Stimulated activated CD8-positive, alpha-beta memory T cell treated with anti-CD3 and anti-CD28 coated beads, Interleukin-7, amount 100 ng/mL, for 48 hours (primary cell): Measurements from ENCODE around the gene SSBP2.
"Not testable (repeated sequence)": the region's sequence is repeated elsewhere in the genome, so short reads cannot be mapped to it uniquely, and the experiment has no call there.

ENCODE experiments used
- DNase-seq, 2 donors: peaks; one replicate each; pipeline ENCODE4 v3.0.0-alpha.2; 2020; ENCODE audit warnings: low read depth in 1 of 2; ENCODE audit errors: extremely low read depth in 1 of 2

SSBP2 gene

GRCh38 chr5:81537905-81538547 is 212.9 kb downstream of the SSBP2 start:
- no peak for DNase-seq

DNA sequence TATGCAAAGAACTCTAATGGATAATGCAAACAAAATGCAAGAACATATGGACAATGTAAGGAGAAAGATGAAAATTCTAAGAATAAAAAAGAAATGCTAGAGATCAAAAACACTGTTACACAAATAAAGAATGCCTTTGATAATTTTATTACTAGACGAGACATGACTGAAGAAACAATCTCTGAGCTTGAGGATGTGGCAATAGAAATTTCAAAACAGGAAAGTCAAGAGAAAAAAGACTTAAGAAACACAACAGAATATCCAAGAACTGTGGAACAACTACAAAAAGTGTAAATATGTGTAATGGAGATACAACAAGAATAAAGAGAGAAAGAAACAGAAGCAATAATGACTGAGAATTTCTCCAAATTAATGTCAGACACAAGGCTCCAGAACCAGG is 216.5 kb downstream of the SSBP2 start:
- DNase-seq: no peak

GRCh38 chr5:81533629-81534405 is 217.1 kb downstream of the SSBP2 start:
- no peak for DNase-seq

- DNase-seq: no peak
Observed at GRCh38 chr5:81530919-81531318, 220.0 kb downstream of the SSBP2 start.

- no peak for DNase-seq
Observed at GRCh38 chr5:81525690-81526089, 225.2 kb downstream of the SSBP2 start.

- DNase-seq: no peak
Observed at GRCh38 chr5:81524015-81524414, 226.9 kb downstream of the SSBP2 start.

DNA sequence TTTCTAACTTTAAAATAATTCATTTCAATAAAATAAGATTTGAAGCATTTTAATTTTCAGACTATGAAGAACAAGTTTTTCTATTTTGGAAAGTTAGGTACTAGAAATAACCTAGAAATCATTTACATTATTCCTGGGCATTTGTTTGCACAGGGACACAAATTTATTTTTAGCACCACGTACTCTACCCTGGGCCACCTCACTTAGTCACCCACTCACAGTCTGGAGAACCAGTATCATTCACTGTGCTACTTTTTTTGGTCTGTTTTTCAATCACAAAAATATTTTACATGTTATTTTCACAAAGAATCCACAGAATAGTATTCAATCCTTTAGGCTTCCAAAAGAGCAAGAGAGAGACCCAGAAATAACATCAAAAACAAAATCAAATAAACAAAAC is 228.3 kb downstream of the SSBP2 start:
- no peak for DNase-seq

GRCh38 chr5:81520769-81521168 is 230.1 kb downstream of the SSBP2 start:
- no peak for DNase-seq

GRCh38 chr5:81519217-81519905 is 231.5 kb downstream of the SSBP2 start:
- no peak for DNase-seq

GRCh38 chr5:81517462-81517861 is 233.4 kb downstream of the SSBP2 start:
- DNase-seq: no peak

GRCh38 chr5:81516091-81516490 is 234.8 kb downstream of the SSBP2 start:
- no peak for DNase-seq

- no peak for DNase-seq
Observed at GRCh38 chr5:81513982-81514381, 236.9 kb downstream of the SSBP2 start.

GRCh38 chr5:81513473-81513872 is 237.4 kb downstream of the SSBP2 start:
- DNase-seq: no peak

GRCh38 chr5:81506900-81507588 is 243.9 kb downstream of the SSBP2 start:
- no peak for DNase-seq

DNA sequence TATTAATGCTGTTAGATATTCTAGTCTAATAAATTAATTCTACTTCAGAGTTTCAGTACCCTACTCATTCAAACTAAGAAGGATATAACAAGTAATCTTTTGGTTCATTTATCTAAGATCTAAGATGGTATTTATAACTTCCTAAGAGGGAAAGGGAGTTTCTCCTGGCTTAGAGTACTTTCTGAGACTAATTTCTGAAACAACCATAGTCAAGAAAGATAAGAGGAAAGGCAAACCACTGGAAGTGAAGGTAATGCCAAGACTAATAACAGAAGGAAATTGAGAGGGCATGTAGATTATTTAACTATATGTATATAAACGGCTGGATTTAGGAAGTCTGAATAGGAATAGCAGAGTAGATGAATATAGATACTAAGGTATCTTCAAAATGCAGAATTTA is 244.5 kb downstream of the SSBP2 start:
- DNase-seq: no peak

GRCh38 chr5:81505672-81506071 is 245.2 kb downstream of the SSBP2 start:
- no peak for DNase-seq

DNA sequence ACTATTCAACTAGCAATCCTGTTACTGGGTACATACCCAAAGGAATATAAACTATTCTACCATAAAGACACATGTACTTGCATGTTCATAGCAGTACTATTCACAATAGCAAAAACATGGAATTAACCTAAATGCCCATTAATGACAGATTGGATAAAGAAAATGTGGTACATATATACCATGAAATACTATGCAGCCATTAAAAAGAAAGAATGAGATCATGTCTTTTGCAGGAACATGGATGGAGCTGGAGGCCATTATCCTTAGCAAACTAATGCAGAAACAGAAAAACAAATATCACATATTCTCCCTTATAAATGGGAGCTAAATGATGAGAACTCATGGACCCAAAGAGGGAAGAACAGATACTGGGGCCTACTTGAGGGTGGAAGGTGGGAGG is 247.3 kb downstream of the SSBP2 start:
- not testable (repeated sequence) for DNase-seq

DNA sequence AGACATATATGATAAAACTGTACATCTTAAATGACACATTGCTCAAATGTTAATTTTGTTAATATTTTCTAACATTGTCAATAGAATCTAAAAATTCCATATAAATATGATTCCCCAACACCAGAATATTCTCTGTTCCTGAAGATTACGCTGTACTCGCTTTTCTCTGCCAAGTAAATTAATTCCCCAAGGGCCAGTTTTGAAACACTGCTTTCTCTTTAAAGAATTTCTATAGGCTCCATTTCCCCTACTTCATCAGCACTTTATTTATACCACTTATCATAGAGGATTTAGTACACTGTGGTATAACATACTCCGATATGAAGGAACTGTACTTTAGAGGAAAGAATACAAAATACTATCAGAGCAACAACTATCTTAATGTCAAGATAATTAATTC is 255.6 kb downstream of the SSBP2 start:
- no peak for DNase-seq

DNA sequence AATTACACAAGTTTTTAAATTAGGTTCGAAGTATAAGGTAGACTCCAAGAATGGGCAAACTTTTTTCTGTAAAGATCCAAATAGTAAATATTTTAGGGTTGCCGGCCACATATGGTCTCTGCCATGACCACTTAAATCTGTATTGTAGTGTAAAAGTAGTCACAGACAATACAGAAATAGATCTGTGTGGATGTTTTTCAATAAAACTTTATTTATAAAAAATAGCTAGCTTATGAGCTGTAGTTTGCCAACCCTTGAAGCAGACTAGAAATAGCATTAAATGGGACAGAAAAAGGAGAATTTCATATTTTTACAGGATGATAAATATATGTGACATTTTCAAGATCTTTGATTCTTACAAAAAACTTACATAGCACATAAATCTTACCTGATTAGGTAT is 262.0 kb downstream of the SSBP2 start:
- no peak for DNase-seq

DNA sequence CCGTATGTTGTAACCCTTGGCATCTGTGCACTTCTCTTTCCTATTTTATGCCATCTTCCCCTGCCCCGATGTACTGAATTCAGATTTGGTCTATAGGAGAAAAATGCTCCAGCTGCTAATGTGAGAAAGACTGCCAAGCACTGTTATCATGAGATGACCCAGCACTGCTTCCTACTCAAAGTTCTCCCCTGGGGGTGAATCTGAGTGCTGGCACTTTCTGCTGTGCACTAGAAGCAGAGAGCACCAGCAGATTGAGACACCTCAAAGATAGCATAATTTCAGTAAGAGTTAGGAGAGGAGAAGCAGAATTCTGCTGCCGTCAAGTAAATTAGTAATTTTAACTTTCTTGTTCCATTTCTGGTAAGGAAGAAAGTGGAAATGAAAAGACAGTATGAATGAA is 264.2 kb downstream of the SSBP2 start:
- DNase-seq: no peak

- DNase-seq: no peak
Observed at GRCh38 chr5:81482595-81482994, 268.3 kb downstream of the SSBP2 start.
